H9 (cell line): Measurements from ENCODE around the gene PIP5K1C. TPM values are rescaled to one million over a fixed set of nuclear protein-coding genes. Genes with fewer than 3 reads are reported as not detected.
A peak's percentile ranks its signal among the peaks of the same experiment; 100 is the strongest.

Source experiments
- DNase-seq: peaks from one replicate; pipeline ENCODE4 v3.0.0-alpha.2; 2017
- H2AFZ ChIP-seq: one replicate; pipeline ENCODE4 v1.6.1; 2013; ENCODE audit warnings: mild to moderate bottlenecking, low read length, control low read depth, moderate library complexity
- H2AK5ac ChIP-seq: 2 replicates; pipeline ENCODE4 v1.6.1; 2013; ENCODE audit warnings: low read length, control low read depth, mixed read lengths; ENCODE audit not compliant: insufficient read length
- H2BK120ac ChIP-seq: one replicate; pipeline ENCODE4 v1.6.1; 2013; ENCODE audit warnings: low read depth, mild to moderate bottlenecking, low read length, control low read depth, inconsistent platforms; ENCODE audit not compliant: poor library complexity, severe bottlenecking
- H2BK12ac ChIP-seq: 2 replicates; pipeline ENCODE4 v1.6.1; 2013; ENCODE audit warnings: low read length, control low read depth, mixed read lengths, low read depth; ENCODE audit not compliant: insufficient read length
- H2BK15ac ChIP-seq: 2 replicates; pipeline ENCODE4 v1.6.1; 2013; ENCODE audit warnings: low read depth, low read length, control low read depth
- H2BK20ac ChIP-seq: one replicate; pipeline ENCODE4 v1.6.1; 2013; ENCODE audit warnings: low read depth, mild to moderate bottlenecking, low read length, control low read depth, inconsistent platforms; ENCODE audit not compliant: poor library complexity, severe bottlenecking
- H2BK5ac ChIP-seq: 2 replicates; pipeline ENCODE4 v1.6.1; 2013; ENCODE audit warnings: low read length, control low read depth, mixed read lengths; ENCODE audit not compliant: insufficient read length
- H3K14ac ChIP-seq: 2 replicates; pipeline ENCODE4 v1.6.1; 2013; ENCODE audit warnings: low read length, control low read depth; ENCODE audit not compliant: insufficient read depth
- H3K18ac ChIP-seq: 2 replicates; pipeline ENCODE4 v1.6.1; 2013; ENCODE audit warnings: low read depth, mild to moderate bottlenecking, mixed read lengths, low read length, control low read depth; ENCODE audit not compliant: insufficient read length
- H3K23ac ChIP-seq: 2 replicates; pipeline ENCODE4 v1.6.1; 2013; ENCODE audit warnings: low read length, control low read depth, mixed read lengths, low read depth; ENCODE audit not compliant: insufficient read length
- H3K23me2 ChIP-seq: 2 replicates; pipeline ENCODE4 v1.6.1; 2013; ENCODE audit warnings: low read depth, mild to moderate bottlenecking, mixed read lengths, low read length, control low read depth; ENCODE audit not compliant: insufficient read length, poor library complexity, severe bottlenecking
- H3K27ac ChIP-seq: 2 replicates; pipeline ENCODE4 v1.5.1; 2013; ENCODE audit warnings: low read length, control low read depth, mixed read lengths, low read depth; ENCODE audit not compliant: insufficient read length
- H3K27me3 ChIP-seq: 2 replicates; pipeline ENCODE4 v1.6.1; 2013; ENCODE audit warnings: low read length, control low read depth, inconsistent platforms; ENCODE audit not compliant: insufficient read depth
- H3K4ac ChIP-seq: 2 replicates; pipeline ENCODE4 v1.6.1; 2013; ENCODE audit warnings: low read depth, mild to moderate bottlenecking, control low read depth, inconsistent platforms, low read length, moderate library complexity
- H3K4me1 ChIP-seq: 2 replicates; pipeline ENCODE4 v1.6.1; 2013; ENCODE audit warnings: low read length, control low read depth, inconsistent platforms; ENCODE audit not compliant: insufficient read depth
- H3K4me2 ChIP-seq: 2 replicates; pipeline ENCODE4 v1.6.1; 2013; ENCODE audit warnings: low read length, control low read depth, mixed read lengths; ENCODE audit not compliant: insufficient read length, insufficient read depth
- H3K56ac ChIP-seq: 2 replicates; pipeline ENCODE4 v1.6.1; 2013; ENCODE audit warnings: low read depth, mild to moderate bottlenecking, mixed read lengths, low read length, control low read depth; ENCODE audit not compliant: insufficient read length
- H3K79me1 ChIP-seq: 2 replicates; pipeline ENCODE4 v1.6.1; 2013; ENCODE audit warnings: low read depth, mild to moderate bottlenecking, moderate library complexity, low read length, control low read depth, inconsistent platforms; ENCODE audit not compliant: insufficient read depth, poor library complexity, severe bottlenecking
- H3K79me2 ChIP-seq: 2 replicates; pipeline ENCODE4 v1.6.1; 2013; ENCODE audit warnings: low read length, control low read depth, inconsistent platforms; ENCODE audit not compliant: insufficient read depth
- H3K9ac ChIP-seq: 2 replicates; pipeline ENCODE4 v1.6.1; 2013; ENCODE audit warnings: low read length, control low read depth, mixed read lengths; ENCODE audit not compliant: insufficient read length; ENCODE audit errors: extremely low read depth
- H3K9me3 ChIP-seq: one replicate; pipeline ENCODE4 v1.6.1; 2013; ENCODE audit warnings: low read depth, low read length, inconsistent platforms; ENCODE audit not compliant: control insufficient read depth
- H3T11ph ChIP-seq: one replicate; pipeline ENCODE4 v1.6.1; 2013; ENCODE audit warnings: mild to moderate bottlenecking, low read length, control low read depth, inconsistent platforms
- H4K20me1 ChIP-seq: one replicate; pipeline ENCODE4 v1.6.1; 2013; ENCODE audit not compliant: control insufficient read depth, insufficient read length, insufficient read depth
- H4K5ac ChIP-seq: 2 replicates; pipeline ENCODE4 v1.6.1; 2013; ENCODE audit warnings: low read depth, mild to moderate bottlenecking, mixed read lengths, low read length, control low read depth; ENCODE audit not compliant: insufficient read length
- H4K8ac ChIP-seq: replicated peaks from 2 replicates; pipeline ENCODE4 v1.6.1; 2013; ENCODE audit warnings: low read length, control low read depth, mixed read lengths, low read depth; ENCODE audit not compliant: insufficient read length
- H4K91ac ChIP-seq: 2 replicates; pipeline ENCODE4 v1.6.1; 2013; ENCODE audit warnings: low read depth, mild to moderate bottlenecking, moderate library complexity, mixed read lengths, low read length, control low read depth; ENCODE audit not compliant: insufficient read length
- H3K27ac Mint-ChIP-seq, 3 experiments: 2 replicates in 2 of 3; 3 replicates in 1 of 3; pipeline ENCODE4 v1.8.0; 2020 to 2021; ENCODE audit warnings: mixed read lengths in 3 of 3, mild to moderate bottlenecking in 1 of 3, moderate library complexity in 1 of 3
- H3K27me3 Mint-ChIP-seq: 2 replicates; pipeline ENCODE4 v1.8.0; 2021; ENCODE audit warnings: low read depth, mild to moderate bottlenecking, moderate library complexity, mixed read lengths
- H3K36me3 Mint-ChIP-seq, 3 experiments: 2 replicates in 2 of 3; 3 replicates in 1 of 3; pipeline ENCODE4 v1.8.0; 2020 to 2021; ENCODE audit warnings: low read depth in 3 of 3, mixed read lengths in 3 of 3; ENCODE audit not compliant: insufficient read depth in 1 of 3
- H3K4me1 Mint-ChIP-seq, 2 experiments: 2 replicates each; pipeline ENCODE4 v1.8.0; 2020; ENCODE audit warnings: mixed read lengths in 2 of 2
- H3K4me3 Mint-ChIP-seq, 2 experiments: 2 replicates in 1 of 2; 3 replicates in 1 of 2; pipeline ENCODE4 v1.8.0; 2020 to 2021; ENCODE audit warnings: mild to moderate bottlenecking in 2 of 2, mixed read lengths in 2 of 2, moderate library complexity in 1 of 2
- H3K9me3 Mint-ChIP-seq, 2 experiments: 2 replicates in 1 of 2; 3 replicates in 1 of 2; pipeline ENCODE4 v1.8.0; 2020; ENCODE audit warnings: mild to moderate bottlenecking in 2 of 2, mixed read lengths in 2 of 2, moderate library complexity in 1 of 2
- WGBS: extraction: QIAGEN DNeasy Blood & Tissue Kit; methylation state at CpG from one replicate; pipeline ENCODE4 v1.1.7; 2013; ENCODE audit warnings: missing lambda C conversion rate, low lambda C conversion rate, mixed read lengths; ENCODE audit not compliant: insufficient read length; ENCODE audit errors: extremely low coverage; 5-methylcytosine and 5-hydroxymethylcytosine counted together
- total RNA-seq: library from RNA; stranded (reverse); gene quantifications from 2 replicates; pipeline ENCODE4 v1.2.1, GENCODE V29; 2021
- TF ChIP-seq, protein P1 (sequence below): fragments of 200-600 bp; sonication (generic); conservative IDR thresholded peaks from 3 replicates; pipeline ENCODE4 v1.8.0; 2021; ENCODE audit warnings: antibody characterized with exemption, mild to moderate bottlenecking

The PIP5K1C gene
- total RNA-seq, 1 experiment from 2014 or later = 41.7 TPM

DNA sequence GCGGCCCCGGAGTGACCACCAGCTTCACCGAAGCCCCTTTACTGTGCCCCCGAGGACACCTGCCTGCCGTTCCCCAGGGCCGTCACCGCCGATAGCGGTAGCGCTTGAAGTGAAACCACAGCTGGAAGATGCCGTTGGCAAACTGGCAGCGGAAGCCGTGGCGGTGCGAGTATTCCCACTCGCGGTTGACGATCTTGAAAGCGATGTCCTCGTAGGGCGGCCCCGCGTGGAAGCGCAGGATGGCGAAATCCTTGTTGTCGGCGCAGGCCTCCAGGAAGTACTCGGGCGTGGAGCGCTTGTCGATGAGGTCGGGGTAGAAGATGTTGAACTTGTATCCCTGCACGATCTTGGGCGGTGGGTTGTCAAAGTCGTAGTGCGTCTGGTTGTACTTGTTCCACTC lies 88.4 kb downstream of the PIP5K1C start:
- H3K4me1 Mint-ChIP-seq = peaks cover 12% of the 10 kb centered on the region in 2 experiments
- no CpG with 5 or more reads among the region's 36 CpGs for WGBS

More for the DNA sequence above, 88.4 kb downstream of the PIP5K1C start:
- no peak overlapping the region for H2AFZ ChIP-seq
- no peaks in the 10 kb centered on the region; the same call in 1 of the 2 replicates for H3K4me1 ChIP-seq
- no peak overlapping the region for H3K9ac ChIP-seq
- peaks cover 2% of the 10 kb centered on the region for H3K23me2 ChIP-seq
- H3K56ac ChIP-seq = no peak overlapping the region
- no peak overlapping the region for H4K91ac ChIP-seq
- no peak overlapping the region for H3K4me2 ChIP-seq
- H4K8ac ChIP-seq = no peak overlapping the region
- no peak overlapping the region for H3T11ph ChIP-seq
- Mint-ChIP-seq H3K9me3 (no peaks in the 10 kb centered on the region), H3K36me3 (peaks cover 7 to 12% (median 7%) of the 10 kb centered on the region in 3 experiments; a peak in 6 of 7 replicates), H3K27ac (peak overlapping the region in 1 of 3 experiments; percentile 78; a peak in 1 of 7 replicates), H3K27me3 (no peaks in the 10 kb centered on the region; the same call in 1 of the 2 replicates), H3K4me3 (no peak overlapping the region)
- H4K20me1 ChIP-seq = no peaks in the 10 kb centered on the region
- no peak overlapping the region for H4K5ac ChIP-seq
- no peak overlapping the region for H3K27ac ChIP-seq
- TF ChIP-seq, protein P1, sequence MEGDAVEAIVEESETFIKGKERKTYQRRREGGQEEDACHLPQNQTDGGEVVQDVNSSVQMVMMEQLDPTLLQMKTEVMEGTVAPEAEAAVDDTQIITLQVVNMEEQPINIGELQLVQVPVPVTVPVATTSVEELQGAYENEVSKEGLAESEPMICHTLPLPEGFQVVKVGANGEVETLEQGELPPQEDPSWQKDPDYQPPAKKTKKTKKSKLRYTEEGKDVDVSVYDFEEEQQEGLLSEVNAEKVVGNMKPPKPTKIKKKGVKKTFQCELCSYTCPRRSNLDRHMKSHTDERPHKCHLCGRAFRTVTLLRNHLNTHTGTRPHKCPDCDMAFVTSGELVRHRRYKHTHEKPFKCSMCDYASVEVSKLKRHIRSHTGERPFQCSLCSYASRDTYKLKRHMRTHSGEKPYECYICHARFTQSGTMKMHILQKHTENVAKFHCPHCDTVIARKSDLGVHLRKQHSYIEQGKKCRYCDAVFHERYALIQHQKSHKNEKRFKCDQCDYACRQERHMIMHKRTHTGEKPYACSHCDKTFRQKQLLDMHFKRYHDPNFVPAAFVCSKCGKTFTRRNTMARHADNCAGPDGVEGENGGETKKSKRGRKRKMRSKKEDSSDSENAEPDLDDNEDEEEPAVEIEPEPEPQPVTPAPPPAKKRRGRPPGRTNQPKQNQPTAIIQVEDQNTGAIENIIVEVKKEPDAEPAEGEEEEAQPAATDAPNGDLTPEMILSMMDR = no peak
- no peak overlapping the region for H2BK15ac ChIP-seq
- no peak overlapping the region for H3K4ac ChIP-seq
- no peaks in the 10 kb centered on the region for H3K27me3 ChIP-seq
- no peak overlapping the region for H2AK5ac ChIP-seq
- no peak overlapping the region for H3K23ac ChIP-seq
- no peaks in the 10 kb centered on the region for H3K9me3 ChIP-seq
- H2BK5ac ChIP-seq = no peak overlapping the region
- H3K18ac ChIP-seq = no peak overlapping the region
- no peak overlapping the region for H2BK20ac ChIP-seq
- H2BK120ac ChIP-seq = no peak overlapping the region
- H3K14ac ChIP-seq = no peak overlapping the region
- H2BK12ac ChIP-seq = no peak overlapping the region
- no peaks in the 10 kb centered on the region for H3K79me1 ChIP-seq
- H3K79me2 ChIP-seq = no peaks in the 10 kb centered on the region
- no peak for DNase-seq
